ENCODE results near the gene HSDL1.

The HSDL1 gene

DNA sequence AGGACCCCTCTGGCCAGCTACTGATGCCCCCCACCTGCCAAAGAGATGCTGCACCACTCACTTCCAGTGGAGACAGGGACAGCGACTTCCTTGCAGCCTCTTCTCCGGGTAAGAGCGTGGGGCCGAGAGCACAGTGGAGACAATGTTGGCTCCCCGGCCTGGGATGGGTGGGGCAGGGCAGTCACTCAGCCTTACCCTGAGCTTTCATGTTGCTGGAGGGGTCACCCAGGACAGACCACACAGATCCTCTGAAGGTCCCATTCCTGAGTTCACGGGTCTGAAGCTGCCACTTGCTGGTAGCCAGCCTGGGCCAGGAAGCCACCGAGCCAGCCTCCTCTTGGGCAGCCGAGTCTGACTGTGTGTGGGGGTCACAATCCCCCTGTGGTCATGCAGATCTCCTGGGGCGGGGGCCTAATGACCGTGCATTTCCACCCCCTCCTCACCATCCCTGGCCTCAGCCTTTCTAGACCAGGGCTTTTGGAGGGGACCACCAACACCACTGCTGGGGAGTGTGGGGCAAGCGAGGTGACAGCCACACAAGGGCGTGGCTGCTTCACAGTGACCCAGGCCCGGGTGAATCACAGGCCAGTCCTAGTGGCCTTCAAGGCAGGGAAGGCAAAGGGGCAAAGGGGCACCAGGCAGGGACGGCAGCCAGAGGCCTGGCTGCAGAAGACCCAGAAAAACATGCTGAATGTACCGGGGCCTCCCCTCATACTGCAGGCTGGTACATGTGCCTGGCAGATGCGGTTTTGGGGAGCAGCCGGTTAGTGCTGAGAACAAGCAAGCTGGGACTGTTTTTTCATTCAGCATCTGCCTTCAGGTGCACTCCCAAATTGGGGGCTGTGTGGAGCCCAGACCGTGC is 31.4 kb upstream of the HSDL1 start:
- no peak for DNase-seq (ENCODE audit: low spot score)

DNA sequence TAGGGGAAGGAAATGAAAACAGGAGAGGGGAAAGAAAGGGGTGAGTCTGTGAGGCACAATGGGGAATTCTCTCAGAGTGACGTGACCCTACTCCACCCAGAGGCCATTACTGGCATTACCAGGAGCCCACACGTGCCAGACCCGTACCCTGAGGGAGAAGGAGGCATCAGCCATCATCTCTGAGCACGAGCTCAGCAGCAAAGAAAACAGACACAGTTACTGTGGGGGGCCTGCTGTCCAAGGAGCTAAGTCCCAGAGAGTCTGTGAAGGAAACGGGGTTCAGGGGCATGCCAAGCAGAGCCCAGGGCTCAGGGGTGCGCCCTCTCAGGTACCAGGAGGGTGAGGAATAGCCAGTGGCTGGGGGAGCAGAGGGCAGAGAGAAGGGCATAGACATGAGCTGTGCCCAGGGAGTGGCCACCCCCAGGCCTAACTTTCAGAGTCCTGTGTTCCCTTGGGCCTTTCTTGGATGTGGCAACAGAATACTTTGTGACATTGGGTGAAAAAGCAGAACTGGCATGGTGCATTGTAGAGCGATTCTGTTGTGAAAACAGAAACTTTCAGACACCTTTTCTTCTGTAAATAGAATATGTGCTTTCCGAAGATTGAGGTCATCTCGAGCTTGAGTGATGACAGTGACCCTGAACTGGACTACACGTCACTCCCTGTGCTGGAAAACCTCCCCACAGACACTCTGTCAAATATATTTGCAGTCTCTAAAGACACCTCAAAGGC is 30.5 kb upstream of the HSDL1 start:
- peak; percentile 72 for DNase-seq (ENCODE audit: low spot score)

- DNase-seq (ENCODE audit: low spot score), result no peak
These were observed 29.4 kb upstream of the HSDL1 start for GRCh38 chr16:84174396-84174795.

GRCh38 chr16:84169765-84170310 is 24.9 kb upstream of the HSDL1 start:
- DNase-seq (ENCODE audit: low spot score), result no peak

DNA sequence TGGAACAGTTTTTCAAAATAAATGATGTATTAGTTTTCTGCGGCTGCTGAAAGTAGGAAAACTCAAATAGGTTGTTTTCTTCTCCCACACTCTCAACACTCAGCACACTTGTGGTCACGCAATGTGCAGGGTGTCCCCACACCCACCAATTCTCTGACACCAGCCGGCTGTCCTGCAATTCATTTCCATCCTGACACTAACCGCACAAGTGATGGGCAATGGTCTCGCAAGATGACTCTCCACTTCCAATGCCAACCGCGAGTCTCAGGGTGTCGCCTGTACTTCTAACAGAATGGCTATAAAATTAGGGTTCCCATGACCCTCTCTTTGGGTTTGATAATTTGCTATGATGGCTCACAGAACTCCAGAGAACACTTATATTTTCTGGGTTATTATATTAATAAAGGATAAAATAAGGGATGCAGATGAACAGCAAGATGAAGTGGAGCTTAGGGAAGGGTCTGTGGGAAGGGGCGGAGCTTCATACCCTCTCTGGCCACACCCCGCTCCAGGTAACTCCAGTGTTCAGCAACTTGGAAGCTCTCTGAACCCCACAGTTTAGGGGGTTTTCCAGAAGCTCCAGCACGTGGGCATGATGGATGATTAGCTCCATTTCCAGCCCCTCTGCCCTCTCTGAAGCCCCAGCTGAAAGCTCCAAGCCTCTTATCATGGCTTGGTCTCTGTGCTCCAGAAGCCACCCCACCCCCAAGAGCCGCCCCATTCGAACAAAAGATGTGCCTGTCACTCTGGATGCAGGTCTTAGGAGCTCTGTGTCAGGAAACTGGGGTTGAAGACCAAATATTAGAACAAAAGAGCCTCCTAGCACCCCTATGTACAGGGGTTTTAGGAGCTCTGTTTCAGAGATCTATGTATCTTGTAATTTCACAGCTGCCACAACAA is 22.1 kb upstream of the HSDL1 start:
- no peak for DNase-seq (ENCODE audit: low spot score)

DNA sequence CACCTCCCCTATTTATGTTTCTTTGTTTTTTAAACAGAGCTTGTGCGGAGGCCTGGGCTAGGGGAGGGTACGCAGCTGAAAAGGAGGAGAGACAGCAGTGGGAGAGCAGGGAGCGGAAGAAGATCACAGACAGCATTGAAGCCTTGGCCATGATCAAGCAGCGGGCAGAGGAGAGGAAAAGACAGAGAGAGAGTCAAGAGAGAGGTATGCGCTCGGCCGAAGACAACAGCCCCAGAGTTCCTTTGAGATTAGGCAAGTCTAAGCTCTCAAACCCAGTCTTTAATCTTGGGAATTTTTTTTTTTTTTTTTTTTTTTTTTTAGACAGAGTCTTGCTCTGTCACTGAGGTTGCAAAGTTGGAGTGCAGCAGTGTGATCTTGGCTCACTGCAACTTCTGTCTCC is 20.8 kb upstream of the HSDL1 start:
- DNase-seq (ENCODE audit: low spot score), result no peak

DNA sequence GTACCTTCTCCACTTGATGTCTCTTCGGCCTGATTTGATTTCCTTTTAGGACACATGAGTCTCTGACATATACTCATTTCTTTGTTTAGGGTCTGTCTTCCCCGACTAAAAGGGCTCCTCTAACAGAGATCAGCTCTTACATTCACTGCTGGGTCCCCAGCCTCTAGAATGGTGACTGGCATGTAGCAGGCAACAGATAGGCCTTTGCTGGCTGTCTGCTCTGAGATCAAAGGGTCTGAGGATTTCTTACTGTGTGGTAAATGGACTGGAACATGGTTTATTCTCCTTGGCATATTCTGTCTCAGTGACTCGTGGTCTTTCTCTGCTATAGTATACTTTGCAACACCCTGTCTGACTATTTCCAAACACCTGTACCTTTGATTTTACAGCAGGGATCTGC is 16.8 kb upstream of the HSDL1 start:
- DNase-seq (ENCODE audit: low spot score), result no peak

GRCh38 chr16:84161037-84161436 is 16.1 kb upstream of the HSDL1 start:
- DNase-seq (ENCODE audit: low spot score), result no peak

DNA sequence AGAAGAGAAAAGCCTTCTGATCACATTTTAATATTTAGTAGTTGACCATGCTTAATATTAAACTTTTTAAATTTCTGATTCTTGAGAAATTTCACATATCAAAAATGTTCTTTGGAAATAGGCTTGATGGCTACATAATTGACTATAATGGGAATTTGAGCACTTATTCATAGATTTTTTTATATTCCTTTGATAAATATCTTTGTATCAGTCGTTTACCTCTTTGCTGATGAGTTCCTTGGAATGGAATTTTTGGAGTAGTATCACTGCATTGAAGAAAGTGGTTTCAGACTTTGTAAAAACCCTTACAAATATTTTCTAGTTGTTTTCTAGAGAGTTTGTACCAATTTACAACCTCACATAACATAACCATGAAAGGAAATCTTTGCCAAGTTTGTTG is 14.8 kb upstream of the HSDL1 start:
- DNase-seq (ENCODE audit: low spot score), result no peak

DNA sequence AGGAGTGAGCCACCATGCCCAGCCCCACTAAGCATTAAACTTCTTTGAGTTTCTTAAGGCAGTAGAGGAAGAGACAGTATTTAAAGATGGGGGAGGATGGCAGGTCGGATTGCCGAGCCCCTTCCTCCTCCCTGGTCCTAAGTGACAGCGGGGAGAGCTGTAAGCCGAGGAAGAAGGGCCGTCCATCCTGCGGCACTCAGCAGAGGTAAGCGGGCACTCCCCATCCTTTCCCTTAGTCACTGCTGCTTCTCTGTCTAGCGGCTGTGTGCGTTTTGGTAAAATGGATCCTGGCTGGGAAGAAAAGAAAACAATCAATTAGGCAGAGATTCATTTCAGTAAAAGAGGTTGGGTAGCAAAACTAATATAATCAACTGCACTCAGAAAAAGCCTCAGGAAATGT is 14.0 kb upstream of the HSDL1 start:
- DNase-seq (ENCODE audit: low spot score), result no peak

DNA sequence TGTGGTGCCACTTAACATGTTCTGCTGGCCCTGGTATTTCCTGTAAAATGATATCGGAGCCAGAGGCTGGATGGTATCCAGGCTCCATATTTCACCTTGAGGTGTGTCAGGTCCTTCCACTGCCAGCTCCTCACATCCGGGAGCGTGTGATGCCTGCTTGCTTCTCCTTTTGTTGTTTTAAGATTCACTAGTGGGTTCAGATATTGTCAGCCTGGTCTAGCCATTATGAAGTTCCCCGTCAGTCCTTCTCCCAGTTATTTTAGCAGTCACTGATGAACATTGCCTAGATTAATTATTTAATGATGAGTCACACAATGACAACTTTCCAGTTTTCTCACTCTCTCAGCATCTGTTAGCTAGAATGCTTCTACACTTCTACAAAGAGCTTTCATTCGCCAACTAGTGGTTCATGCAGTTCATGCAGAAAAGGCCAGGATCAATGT is 11.4 kb upstream of the HSDL1 start:
- no peak for DNase-seq (ENCODE audit: low spot score)

DNA sequence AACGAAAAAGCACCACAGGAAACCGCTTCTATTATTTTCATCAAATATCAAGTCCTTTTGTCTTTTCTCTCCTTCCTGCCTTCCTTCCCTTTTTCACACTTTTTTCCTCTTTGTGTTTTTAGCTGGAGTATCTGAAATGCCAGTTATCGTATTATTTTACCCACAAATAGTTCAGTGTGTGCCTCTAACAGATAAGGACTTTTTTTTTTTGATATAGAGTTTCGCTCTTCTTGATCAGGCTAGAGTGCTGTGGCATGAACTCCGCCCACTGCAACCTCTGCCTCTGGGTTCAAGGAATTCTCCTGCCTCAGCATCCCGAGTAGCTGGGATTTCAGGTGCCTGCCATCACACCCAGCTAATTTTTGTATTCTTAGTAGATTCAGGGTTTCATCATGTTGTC is 10.8 kb upstream of the HSDL1 start:
- DNase-seq (ENCODE audit: low spot score), result no peak

DNA sequence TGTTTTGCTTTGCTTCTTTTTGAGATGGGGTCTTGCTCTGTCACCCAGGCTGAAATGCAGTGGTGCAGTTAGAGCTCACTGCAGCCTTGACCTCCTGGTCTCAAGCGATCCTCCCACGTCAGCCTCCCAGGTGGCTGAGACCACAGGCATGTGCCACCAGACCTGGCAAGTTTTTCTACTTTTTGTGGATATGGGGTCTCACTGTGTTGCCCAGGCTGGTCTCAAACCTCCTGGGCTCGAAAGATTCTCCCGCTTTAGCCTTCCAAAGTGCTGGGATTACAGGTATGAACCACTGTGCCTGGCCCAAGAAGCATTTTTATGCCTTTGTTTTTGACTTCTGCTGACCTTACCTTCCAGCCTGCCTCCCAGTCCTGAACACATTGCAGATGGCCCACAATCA is 10.2 kb upstream of the HSDL1 start:
- no peak for DNase-seq (ENCODE audit: low spot score)

GRCh38 chr16:84153660-84154214 is 8.8 kb upstream of the HSDL1 start:
- DNase-seq (ENCODE audit: low spot score), result no peak

DNA sequence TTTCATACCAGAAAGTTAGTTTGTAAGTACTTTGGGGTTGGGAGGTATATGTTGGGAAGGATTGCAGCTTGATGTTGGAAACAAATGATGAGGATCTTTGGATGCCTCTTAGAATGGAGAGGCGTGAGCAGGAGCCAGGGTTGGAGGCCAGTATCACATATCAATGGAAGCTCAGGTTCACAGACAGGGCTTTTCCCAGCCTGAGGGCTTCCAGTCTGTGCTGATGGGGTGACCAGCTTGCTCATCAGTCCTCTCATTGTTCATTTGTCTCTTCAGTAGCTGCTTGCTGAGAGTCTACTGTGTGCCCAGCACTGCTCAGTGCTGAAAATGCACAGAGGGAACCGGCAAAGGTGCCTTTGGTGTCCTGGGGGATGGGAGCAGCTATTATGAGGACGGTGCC is 5.9 kb upstream of the HSDL1 start:
- no peak for DNase-seq (ENCODE audit: low spot score)

DNA sequence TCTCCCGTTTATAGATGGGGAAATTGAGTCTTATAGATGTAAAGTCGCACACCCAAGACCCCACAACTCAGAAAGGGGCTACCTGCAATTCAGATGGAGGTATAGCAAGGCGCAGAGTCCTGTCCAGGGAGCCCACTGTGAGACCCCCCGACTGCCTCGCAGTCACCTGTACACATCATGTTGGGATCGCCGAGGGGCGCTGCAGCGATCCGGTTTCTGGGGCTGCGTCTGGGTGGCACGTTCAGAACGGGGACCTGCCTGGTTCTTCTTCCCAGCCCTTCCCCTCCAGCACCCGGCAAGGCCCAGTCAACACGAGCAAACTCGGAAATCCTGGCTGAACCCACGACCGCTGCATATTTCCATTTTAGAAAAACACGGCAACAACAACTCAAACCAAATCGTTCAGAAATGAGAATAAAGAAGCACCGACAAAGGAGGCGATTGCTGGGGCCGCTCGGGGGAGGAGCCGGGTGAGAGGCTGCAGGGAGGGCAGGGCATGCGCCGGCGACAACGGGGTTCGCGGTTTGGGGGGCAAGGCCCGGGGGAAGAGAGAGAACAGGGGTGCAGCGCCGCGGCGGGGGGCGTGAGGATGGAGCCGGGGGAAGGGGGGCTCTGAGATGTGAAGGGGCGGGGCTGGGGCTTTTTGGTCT is 643 bp downstream of the HSDL1 start:
- peak; percentile 36 for DNase-seq (ENCODE audit: low spot score)

GRCh38 chr16:84143784-84144199 is 1.2 kb downstream of the HSDL1 start:
- DNase-seq (ENCODE audit: low spot score), result no peak

GRCh38 chr16:84143081-84143480 is 1.9 kb downstream of the HSDL1 start:
- DNase-seq (ENCODE audit: low spot score), result no peak

DNA sequence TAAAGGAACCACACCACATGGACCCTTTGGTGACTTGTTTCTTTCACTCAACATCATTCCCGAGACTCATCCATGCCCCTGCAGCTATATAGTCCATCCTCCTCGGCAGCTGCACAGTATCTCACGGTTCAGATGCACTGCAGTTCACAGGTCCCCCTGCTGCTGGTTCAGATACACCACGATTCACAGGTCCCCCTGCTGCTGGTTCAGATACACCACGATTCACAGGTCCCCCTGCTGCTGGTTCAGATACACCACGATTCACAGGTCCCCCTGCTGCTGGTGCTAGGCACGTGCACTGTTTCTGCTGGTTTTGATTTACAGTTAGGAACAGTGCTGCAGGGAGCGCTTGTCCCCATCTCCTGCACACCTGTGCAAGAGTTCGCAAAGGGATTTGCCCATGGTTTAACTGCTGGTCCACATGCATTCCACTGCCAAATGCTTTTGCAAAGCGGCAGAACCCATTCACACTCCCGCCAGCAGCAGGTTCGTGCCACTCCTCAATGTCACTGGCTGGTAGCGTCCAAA is 3.8 kb downstream of the HSDL1 start:
- no peak for DNase-seq (ENCODE audit: low spot score)

- DNase-seq (ENCODE audit: low spot score), result no peak
These were observed 5.2 kb downstream of the HSDL1 start for GRCh38 chr16:84139628-84140258.
